ENCODE measurements around the gene RINT1. TPM values are rescaled to one million over a fixed set of nuclear protein-coding genes. Genes with fewer than 3 reads are reported as not detected.
A peak's percentile ranks its signal among the peaks of the same experiment; 100 is the strongest.

RINT1 gene
- total RNA-seq, 1 donor from 2014 or later: 19.6 TPM

DNA sequence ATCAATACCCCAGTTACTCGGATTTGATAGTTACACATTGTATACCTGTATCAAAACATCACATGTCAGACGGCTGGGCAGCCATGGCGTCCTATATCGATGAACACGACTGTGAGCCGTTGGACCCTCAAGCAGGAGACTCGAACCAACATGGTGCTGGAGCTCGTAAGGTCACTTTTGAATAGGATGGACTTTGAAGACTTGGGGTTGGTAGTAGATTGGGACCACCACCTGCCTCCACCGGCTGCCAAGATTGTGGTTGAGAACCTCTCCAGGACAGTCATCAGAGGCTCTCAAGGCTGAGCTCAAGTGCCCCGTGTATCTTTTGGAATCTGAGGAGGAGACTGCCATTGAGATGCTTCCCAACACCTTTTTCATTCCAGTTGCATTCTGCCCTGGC lies 1.9 kb upstream of the RINT1 start:
- FAIRE-seq (no peak), DNase-seq (ENCODE audit: low spot score in 2 of 2) (no peak)

DNA sequence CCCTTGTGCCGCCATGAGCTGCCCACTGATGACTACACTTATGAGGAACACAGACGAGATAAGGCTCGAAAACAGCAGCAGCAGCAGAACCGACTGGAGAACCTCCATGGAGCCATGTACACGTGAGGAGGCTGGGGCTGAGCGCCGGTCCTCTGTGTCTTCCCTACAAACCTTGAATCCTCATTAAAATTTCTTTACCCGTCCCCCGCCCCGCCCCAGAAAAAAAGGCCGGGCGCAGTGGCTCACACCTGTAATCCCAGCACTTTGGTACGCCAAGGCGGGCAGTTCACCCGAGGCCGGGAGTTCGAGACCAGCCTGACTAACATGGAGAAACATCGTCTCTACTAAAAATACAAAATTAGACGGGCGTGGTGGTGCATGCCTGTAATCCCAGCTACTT lies 1.5 kb upstream of the RINT1 start:
- DNase-seq (ENCODE audit: low spot score in 2 of 2) (no peak), FAIRE-seq (no peak)

DNA sequence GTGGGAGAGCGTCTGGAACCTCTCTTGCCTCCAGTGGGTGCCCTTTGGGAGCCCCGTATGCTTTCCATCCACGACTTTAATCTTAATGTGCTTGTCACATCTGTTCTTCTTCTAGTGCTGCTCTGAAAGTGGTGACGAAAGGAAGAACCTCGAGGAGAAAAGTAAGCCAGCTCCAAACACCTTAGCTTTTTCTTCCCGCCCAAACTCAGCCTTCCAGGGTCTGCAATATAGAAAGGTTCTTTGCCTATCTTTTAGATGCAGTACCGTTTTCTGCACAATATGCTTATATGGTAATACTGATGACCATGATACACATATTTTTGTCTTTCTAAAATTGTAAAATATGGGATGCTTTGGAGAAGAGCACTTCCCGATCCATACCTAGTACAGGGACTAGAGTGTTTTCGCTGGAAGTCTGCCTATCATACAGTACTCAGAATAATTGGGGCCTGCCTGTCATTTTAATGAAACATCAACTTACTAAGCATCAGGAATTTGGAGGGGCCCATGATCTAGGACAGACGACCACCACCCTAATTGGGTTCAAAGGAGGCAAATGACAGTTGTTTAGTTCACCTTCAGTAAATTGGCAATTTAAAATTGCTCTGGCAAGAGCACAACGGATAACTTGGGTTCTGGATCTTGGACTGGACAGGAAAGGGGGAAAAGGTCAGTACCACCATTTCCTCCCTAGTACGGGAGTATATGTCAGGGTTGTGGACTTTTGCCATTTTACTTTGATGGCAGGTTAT lies 884 bp downstream of the RINT1 start:
- DNase-seq (ENCODE audit: low spot score in 2 of 2): no peak
- no peak for FAIRE-seq

DNA sequence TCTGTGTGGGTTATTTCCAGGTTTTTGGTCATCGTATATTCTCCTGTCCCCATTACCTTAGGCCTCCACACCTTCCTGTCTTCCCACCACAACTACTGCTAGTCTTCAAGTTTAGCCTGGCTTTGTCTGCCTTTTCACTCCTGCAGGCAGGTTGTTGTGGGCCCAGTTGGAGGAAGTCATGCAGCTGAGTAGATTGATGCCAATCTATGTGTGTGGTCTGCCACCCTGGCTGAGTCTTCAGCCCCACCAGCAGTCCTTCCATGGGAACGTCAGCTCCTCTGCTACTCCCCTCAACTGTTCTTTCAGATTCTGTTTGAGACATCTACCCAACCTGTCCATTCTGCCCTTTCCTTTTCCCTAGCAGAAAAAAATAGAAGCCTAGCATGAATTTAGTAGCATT lies 6.3 kb downstream of the RINT1 start:
- DNase-seq (ENCODE audit: low spot score in 2 of 2) (no peak), FAIRE-seq (no peak)

DNA sequence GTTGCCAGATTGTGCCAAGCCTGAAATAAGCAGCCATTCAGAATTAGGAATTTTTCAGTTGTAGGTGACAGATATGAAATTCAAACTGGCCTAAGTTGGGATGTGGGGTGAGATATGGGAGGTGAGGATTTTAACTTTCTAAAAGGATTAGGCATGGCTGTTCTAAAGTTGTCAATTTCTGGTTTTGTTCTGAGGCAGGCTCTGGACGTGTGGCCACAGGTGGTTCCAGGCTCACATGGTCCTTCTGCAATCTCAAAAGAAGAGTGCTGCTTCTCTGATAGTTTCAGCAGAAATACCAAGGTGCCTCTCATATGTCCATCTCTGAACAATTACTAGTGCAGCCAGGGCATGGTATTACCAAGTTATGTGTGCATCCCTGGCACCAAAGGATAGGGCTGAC lies 27.9 kb downstream of the RINT1 start:
- no peak for FAIRE-seq
- no peak for DNase-seq (ENCODE audit: low spot score in 2 of 2)

DNA sequence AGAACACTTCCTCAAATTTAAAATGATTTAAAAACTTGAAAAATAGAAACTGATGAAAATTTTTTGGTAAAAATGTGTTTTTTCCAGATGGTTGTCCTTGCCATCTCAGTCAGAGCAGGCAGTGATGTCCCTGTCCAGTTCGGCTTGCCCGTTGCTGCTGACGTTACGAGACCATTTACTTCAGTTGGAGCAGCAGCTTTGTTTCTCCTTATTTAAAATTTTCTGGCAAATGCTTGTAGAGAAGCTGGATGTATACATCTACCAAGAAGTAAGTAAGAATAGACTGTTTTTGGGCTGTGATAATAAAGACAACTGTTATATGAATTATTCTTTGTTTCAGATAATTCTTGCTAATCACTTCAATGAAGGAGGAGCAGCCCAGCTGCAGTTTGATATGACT lies 33.2 kb downstream of the RINT1 start:
- DNase-seq (ENCODE audit: low spot score in 2 of 2) (no peak), FAIRE-seq (no peak)

DNA sequence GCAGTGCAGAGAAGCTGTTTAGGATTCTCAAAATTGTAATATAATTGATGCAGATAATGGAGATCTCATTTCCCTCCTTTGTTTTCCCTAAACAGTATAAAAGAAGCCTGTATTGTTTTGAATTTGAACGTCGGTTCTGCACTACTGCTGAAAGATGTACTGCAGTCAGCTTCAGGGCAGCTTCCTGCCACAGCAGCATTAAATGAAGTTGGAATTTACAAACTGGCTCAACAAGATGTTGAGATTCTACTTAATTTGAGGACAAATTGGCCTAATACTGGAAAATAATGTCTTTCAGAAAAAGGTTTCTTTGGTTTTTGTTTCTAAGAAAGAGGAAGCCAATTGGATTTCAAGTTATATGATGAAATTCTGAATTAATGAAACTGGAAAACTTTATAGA lies 35.0 kb downstream of the RINT1 start:
- FAIRE-seq: no peak

DNA sequence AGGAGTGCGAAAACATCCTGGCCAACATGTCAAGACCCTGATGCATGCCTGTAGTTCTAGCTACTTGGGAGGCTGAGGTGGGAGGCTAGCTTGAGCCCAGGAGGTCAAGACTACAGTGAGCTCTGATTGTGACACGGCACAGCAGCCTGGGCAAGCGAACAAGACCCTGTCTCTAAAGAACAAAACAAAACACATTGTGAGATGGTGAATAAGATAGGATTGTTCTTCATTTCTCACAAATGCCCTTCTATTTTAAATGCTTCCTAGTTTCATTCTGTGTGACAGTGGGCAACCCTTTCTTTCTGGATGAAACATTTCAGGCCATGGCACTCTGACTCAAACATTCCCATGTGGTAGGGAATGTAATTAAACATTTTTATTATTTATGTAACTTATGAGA lies 35.8 kb downstream of the RINT1 start:
- FAIRE-seq (no peak), DNase-seq (ENCODE audit: low spot score in 2 of 2) (no peak)

More for the DNA sequence above, 35.0 kb downstream of the RINT1 start:
- no peak for DNase-seq (ENCODE audit: low spot score in 2 of 2)

DNA sequence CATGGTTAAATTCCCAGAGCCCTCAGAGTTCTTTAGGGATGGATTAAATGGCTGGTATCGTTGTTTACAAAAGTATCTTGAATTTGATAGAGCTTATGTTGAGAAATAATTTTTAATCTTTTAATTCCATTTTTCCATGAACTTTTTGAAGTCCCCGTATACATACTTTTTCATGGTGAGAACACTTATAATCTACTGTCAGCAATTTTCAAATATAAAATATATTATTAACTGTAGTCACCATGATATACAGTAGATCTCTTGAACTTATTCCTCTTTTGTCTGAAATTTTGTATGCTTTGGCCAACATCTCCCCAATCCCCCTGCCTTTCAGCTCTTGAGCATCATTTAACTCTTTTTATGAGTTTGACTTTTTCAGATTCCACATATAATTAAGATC lies 39.9 kb downstream of the RINT1 start:
- no peak for DNase-seq (ENCODE audit: low spot score in 2 of 2)
- FAIRE-seq: no peak

DNA sequence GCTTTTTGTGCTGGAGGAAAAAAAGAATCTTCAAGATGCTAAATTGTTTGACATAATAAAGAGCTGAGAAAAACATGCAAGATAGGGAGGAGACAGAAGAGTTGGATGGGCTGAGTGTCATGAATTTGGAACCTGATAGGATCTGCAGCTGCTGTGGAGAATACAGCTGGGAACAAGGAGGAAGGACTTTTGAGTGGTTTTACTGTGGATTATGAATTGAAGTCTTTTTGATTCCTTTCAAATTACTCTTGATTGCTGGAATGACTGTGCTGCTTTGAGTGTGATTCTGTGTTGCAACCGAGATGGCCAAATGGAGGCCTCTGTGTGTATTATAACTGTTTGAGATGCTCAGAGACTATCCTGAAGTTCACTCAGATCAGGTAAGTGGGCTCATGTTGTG lies 45.2 kb downstream of the RINT1 start:
- no peak for DNase-seq (ENCODE audit: low spot score in 2 of 2)
- FAIRE-seq: no peak

DNA sequence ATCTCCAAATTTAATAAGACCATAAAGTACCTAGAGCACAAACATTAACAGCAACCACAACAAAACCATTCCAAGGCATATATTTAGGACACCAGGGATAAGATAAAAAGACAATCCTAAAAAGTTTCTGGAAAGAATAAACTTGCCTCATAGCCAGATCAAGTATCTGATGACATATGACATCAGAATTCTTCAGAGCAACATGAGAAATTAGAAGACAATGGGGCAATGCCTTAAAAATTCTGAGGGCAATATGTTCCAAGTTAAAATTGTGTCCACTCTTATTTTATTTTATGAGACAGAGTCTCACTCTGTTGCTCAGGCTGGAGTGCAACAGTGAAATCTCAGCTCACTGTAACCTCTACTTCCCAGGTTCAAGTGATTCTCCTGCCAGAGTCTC lies 46.5 kb downstream of the RINT1 start:
- DNase-seq (ENCODE audit: low spot score in 2 of 2): no peak
- no peak for FAIRE-seq

DNA sequence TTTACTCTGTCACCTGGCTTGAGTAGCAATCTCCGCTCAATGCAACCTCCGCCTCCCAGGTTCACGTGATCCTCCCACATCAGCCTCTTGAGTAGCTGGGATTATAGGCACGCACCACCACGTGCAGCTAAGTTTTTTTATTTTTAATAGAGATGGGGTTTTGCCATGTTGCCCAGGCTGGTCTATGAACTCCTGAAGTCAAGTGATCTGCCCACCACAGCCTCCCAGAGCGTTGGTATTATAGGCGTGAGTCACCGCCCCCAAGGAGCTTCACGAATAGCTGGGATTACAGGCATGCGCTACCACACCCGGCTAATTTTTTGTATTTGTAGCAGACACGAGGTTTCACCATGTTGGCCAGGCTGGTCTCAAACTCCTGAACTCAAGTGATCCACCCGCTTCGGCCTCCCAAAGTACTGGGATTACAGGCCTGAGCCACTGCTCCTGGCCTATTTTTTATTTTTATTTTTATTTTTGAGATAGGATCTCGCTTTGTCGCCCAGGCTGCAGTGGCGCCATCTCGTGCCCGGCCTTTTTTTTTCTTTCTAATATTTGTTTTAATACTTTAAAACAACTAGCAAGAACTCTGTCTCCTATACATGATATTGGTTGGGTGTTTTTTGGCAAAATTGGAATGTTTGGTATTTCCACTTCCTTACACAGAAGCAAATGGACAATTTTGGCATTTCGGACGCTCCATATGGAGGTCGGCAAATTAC lies 48.2 kb downstream of the RINT1 start:
- FAIRE-seq (no peak), DNase-seq (ENCODE audit: low spot score in 2 of 2) (no peak)

DNA sequence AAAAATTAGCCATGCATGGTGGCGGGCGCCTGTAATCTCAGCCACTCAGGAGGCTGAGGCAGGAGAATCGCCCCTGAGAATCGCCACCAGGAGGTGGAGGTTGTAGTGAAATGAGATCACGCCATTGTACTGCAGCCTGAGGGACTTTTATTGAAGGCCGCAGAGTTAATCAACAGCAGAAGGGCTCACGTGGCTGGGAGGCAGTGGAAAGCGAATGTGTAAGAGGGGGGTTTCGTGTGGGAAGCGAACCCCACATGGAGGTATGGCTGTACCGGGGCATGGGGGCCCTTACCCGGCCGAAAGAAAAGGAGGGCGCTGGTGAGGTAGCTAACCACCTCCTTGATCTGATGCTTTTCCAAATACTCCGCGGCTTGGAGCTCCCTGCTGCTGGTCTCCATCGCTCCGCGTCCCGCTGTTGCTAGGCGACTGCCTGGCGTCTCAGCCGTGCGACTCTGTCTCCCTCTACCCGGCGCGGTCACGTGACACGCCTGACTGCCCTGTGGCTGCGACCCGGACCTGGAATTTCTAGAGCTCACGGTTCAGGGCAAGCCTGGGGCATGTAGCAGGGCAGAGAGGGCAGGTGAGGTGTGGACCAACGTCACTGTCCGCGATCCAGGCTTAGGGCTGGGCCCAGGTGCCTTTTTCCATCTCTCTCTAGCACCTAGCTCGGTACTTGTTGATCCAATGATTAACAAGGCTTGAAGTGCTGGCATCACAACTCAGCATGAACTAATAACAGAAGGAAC lies 49.2 kb downstream of the RINT1 start, which contains the start of gene EFCAB10:
Gene EFCAB10 (minus strand): TSS at position 428 of the 746 bp plus-strand sequence. CDS start 30 bp downstream, at position 398.
- DNase-seq (ENCODE audit: low spot score in 2 of 2) (peak; percentile 75 to 77), FAIRE-seq (no peak)

DNA sequence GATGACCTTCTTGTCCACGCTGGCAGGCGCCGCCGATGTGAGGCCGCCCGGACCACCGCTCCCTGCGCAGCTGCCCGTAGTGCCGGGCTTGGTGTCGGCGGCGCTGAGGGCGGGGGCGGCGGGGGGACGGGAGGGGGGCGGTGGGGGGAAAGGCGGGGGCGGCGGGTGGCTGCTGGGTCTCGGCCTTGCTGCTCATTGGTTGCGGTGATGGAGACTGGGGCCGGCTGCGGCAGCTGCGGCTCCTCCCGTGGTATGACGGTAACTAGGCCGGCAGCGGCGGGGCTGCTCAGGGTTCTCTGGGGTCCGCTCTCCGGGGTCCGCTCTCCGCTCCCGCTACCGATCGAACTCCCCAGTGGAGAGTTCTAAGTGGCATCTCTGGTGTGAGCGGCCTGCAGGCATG lies 51.1 kb downstream of the RINT1 start:
- FAIRE-seq (no peak), DNase-seq (ENCODE audit: low spot score in 2 of 2) (no peak)

DNA sequence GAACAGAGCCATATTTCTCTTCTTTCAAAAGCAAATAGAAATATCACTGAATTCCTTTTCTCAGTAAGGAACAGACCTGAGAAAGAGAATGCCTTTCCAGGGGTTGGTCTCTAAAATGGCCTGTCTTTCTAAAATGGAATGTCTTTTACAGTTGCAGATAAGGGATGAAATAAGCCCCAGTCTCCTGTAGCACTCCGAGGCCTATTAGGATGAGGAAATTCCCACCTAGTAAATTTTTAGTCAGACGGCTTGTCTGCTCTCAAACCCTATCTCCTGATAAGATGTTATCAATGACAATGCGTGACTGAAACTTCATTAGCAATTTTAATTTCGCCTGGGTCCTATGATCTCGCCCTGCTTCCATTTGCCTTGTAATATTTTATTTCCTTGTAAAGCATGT lies 52.2 kb downstream of the RINT1 start:
- DNase-seq (ENCODE audit: low spot score in 2 of 2) (no peak), FAIRE-seq (no peak)

DNA sequence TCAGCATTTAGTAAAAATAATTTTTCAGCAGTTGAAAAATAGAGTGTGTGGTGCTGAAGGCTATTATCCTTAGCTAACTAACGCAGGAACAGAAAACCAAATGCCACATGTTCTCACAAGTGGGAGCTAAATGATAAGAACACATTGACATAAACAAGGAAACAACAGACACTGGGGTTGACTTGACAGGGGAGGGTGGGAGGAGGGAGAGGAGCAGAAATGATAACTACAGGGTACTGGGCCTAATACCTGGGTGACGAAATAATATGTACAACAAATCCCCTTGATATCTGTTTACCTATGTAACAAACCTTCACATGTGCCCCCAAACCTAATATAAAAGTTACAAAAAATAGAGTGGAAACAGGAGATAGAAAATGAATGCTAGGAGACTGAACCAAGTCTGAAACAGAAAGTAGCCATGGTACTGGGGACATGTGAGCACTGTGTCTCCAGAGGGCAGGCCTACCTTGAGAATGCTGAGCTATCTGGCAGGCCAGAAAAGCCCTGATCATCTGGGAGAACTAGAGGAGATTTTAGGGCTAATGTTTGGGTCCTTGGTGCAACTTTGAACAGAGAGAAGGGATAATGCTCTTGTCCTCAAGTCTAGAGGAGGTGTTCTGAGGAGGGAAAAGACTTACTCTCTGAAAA lies 54.0 kb downstream of the RINT1 start:
- FAIRE-seq: no peak
- DNase-seq (ENCODE audit: low spot score in 2 of 2): no peak

DNA sequence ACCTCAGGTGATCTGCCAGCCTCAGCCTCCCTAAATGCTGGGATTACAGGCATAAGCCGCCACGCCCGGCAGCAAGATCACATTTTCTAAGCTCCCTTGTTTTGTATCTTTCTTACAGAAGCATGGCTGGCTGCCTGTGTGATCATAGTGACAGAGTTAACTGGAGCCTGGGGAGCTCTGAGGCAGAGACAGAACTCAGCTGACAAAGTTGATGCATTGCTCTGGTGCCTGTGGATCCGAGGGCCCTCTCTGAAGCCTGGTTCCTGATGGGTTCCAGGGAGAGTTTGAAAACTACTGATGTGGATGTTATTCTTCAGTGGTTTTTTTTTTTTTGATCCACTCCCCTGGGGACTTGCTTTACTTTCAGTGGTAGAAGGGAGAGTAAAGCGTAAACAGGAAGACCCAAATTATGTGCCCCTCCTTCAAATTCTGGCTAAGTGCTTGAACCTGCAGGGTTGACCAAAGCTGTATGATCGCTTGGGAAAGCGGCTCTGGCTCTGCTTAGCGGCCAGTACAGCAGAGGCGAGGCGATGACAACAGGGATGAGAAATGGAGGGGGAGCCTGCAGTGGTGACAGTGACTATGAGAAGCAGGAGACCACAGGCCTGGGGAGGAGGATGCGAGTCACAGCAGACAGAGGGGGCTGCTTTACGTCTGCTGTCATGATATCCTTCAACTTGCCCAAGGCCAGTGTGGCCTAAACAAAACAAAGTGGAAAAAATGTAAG lies 56.1 kb downstream of the RINT1 start:
- DNase-seq (ENCODE audit: low spot score in 2 of 2) (no peak), FAIRE-seq (no peak)

DNA sequence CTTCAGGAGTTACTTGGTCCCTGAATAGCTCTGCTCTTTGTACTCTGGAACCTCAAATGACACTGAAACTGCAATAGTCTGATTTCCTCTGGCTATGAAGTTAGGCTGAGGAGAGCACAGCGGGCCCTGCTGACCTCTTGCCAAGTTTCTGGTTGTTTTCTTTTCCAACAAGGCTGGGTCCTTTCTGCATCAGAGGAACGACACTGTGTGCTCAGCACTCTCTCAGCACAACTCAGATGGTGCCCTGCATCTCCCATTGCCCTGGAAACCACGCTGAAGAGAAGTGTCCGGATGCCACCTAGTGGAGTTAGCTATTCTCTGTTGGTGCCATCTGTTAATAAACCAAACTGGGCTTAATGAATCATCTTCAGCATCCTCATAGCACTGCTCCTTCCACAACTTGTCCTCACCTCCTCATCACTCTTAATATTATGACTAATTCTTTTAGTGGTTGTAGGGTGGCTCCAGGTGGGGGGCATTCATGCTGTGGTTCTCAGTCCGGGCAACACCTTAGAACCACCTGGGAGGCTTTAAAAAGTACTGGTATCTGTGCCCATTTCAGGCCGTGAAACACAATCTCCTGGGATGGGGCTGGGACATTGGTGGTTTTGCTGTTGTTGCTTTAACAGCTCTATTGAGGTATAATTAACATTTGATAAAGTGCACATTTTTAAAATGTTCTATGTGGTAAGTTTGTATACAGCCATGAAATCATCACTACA lies 57.5 kb downstream of the RINT1 start:
- FAIRE-seq: no peak
- peak; percentile 68 to 71 for DNase-seq (ENCODE audit: low spot score in 2 of 2)

DNA sequence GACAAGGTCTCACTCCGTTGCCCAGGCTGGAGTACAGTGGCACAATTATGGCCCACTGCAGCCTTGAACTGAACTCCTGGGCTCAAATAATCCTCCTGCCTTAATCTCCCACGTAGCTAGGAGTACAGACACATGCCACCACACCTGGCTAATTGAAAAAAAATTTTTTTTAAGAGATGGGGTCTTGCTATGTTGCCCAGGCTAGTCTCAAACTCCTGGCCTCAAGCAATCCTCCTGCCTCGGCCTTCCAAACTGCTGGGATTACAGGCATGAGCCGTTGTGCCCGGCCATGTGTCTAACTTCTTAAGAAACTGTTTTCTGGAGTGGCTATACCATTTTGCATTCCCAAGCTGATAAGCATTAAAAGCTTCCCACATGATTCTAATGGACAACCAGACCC lies 58.8 kb downstream of the RINT1 start:
- no peak for FAIRE-seq
- DNase-seq (ENCODE audit: low spot score in 2 of 2): no peak

DNA sequence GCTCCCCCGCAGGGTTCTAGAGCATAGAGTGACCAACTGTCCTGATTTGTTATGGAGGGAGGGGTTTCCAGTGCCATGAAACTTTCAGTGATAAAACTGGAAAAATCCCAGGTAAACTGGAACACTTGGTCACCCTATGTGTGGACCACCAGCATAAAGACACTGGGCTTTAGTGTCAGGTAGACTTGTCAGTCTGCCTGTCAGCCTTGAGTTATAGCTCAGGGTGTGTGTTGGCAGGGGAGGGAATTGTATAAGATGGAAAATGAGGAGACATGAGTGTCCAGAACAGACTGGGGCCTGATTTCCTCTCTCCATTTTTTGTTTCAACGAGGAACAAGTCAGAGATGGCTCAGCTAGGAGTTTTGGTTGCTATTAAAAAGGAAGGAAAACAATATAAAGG lies 59.5 kb downstream of the RINT1 start:
- FAIRE-seq (no peak), DNase-seq (ENCODE audit: low spot score in 2 of 2) (no peak)
